Measurements from ENCODE around the gene RFC3. TPM values are rescaled to one million over a fixed set of nuclear protein-coding genes. Genes with fewer than 3 reads are reported as not detected.

The RFC3 gene
- total RNA-seq, 3 donors from 2014 or later: 9.8 to 19.8 (median 10.7) TPM

GRCh38 chr13:33796095-33796494 is 21.9 kb upstream of the RFC3 start:
- Histone ChIP-seq H3K4me3 (no peak overlapping the region), H3K27me3 (no peaks in the 10 kb centered on the region), H3K4me1 (no peaks in the 10 kb centered on the region), H3K9me3 (no peaks in the 10 kb centered on the region), H3K27ac (peak overlapping the region in 1 of 2 donors; percentile 79), H3K36me3 (no peaks in the 10 kb centered on the region)
- TF ChIP-seq POLR2AphosphoS5 (IDR thresholded peaks at IDR 0.05) (no peak), POLR2A (IDR thresholded peaks at IDR 0.05) (no peak)
- TF ChIP-seq, protein P1, sequence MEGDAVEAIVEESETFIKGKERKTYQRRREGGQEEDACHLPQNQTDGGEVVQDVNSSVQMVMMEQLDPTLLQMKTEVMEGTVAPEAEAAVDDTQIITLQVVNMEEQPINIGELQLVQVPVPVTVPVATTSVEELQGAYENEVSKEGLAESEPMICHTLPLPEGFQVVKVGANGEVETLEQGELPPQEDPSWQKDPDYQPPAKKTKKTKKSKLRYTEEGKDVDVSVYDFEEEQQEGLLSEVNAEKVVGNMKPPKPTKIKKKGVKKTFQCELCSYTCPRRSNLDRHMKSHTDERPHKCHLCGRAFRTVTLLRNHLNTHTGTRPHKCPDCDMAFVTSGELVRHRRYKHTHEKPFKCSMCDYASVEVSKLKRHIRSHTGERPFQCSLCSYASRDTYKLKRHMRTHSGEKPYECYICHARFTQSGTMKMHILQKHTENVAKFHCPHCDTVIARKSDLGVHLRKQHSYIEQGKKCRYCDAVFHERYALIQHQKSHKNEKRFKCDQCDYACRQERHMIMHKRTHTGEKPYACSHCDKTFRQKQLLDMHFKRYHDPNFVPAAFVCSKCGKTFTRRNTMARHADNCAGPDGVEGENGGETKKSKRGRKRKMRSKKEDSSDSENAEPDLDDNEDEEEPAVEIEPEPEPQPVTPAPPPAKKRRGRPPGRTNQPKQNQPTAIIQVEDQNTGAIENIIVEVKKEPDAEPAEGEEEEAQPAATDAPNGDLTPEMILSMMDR (IDR thresholded peaks at IDR 0.05): no peak
- intact Hi-C loops (cut with DNase I; ENCODE audit: low total_unique reads): no loop called here
- no peak for DNase-seq (ENCODE audit: low spot score in 2 of 2)

- H3K27ac ChIP-seq: peak overlapping the region; percentile 53 to 79
- DNase-seq (ENCODE audit: low spot score in 2 of 2): no peak
- peak in 1 of 3 donors; percentile 27 for TF ChIP-seq POLR2AphosphoS5 (IDR thresholded peaks at IDR 0.05)
- TF ChIP-seq, protein P1 (IDR thresholded peaks at IDR 0.05): no peak
- no peak for TF ChIP-seq POLR2A (IDR thresholded peaks at IDR 0.05)
- no peaks in the 10 kb centered on the region for H3K27me3 ChIP-seq
- H3K4me1 ChIP-seq: no peaks in the 10 kb centered on the region
- no peaks in the 10 kb centered on the region for H3K9me3 ChIP-seq
- no peaks in the 10 kb centered on the region for H3K36me3 ChIP-seq
- intact Hi-C loops (cut with DNase I; ENCODE audit: low total_unique reads): no loop called here
- H3K4me3 ChIP-seq: peak overlapping the region; percentile 22 to 57 (median 39)
Observed at GRCh38 chr13:33797622-33798021, 20.3 kb upstream of the RFC3 start.

DNA sequence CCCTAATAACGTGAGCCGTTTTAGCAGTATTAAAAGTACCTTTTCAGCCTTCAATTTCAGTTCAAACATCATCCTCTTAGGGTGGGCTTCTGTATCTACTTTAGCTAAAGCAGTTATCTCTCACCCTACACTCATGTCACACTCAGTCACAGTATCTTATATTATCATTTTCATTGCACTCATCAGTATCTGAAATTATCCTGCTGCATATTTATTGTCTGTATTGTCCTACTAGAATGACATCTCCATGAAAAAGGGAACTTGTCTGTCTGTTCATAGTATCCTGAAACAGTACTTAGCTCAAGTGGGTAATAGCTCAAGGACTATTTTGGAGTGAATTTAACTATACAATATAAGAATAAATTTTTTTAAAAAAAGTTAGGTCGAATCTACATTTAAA is 19.9 kb upstream of the RFC3 start:
- DNase-seq (ENCODE audit: low spot score in 2 of 2): no peak
- TF ChIP-seq POLR2AphosphoS5 (IDR thresholded peaks at IDR 0.05): no peak
- TF ChIP-seq, protein P1 (IDR thresholded peaks at IDR 0.05): no peak
- peak overlapping the region; percentile 53 to 79 for H3K27ac ChIP-seq
- intact Hi-C loops (cut with DNase I; ENCODE audit: low total_unique reads): no loop called here
- H3K4me3 ChIP-seq: peak overlapping the region in 2 of 3 donors; percentile 39 to 57
- no peaks in the 10 kb centered on the region for H3K4me1 ChIP-seq
- H3K9me3 ChIP-seq: no peaks in the 10 kb centered on the region
- no peaks in the 10 kb centered on the region for H3K36me3 ChIP-seq
- no peaks in the 10 kb centered on the region for H3K27me3 ChIP-seq

DNA sequence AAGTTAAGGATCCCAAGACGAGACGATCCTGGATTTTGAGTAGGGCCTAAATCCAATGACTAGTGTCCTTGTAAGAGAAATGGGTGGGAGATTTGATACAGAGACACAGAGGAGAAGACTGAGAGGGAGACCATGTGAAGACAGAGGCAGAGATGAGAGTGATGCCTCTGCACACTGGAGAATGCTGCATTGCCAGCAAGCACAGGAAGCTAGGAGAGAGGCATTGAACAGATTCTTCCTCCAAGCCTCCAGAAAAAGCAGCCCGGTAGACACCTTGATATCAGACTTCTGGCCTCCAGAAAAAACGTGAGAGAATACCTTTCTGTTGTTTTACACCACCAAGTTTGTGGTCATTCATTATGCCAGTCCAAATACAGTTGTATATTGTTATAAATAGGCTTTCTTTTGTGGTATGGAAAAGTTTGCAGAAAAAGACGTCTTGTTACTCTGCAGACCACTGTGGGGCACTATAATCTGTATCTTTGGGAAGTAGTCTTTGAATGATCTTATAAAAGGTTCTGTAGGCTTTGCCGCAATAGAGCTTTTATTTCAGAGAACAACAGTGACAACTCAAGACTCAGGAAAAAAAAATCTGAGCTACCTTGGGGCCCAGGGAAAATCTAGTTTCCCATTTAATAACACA is 17.9 kb upstream of the RFC3 start:
- Histone ChIP-seq H3K27me3 (no peaks in the 10 kb centered on the region), H3K27ac (no peak overlapping the region), H3K4me1 (no peaks in the 10 kb centered on the region), H3K4me3 (no peak overlapping the region), H3K9me3 (no peaks in the 10 kb centered on the region), H3K36me3 (no peaks in the 10 kb centered on the region)
- TF ChIP-seq, protein P1 (IDR thresholded peaks at IDR 0.05): no peak
- TF ChIP-seq POLR2AphosphoS5 (IDR thresholded peaks at IDR 0.05) (no peak), POLR2A (IDR thresholded peaks at IDR 0.05) (no peak)
- intact Hi-C loops (cut with DNase I; ENCODE audit: low total_unique reads): no loop called here
- DNase-seq (ENCODE audit: low spot score in 2 of 2): no peak

GRCh38 chr13:33800646-33801186 is 17.2 kb upstream of the RFC3 start:
- intact Hi-C loops (cut with DNase I; ENCODE audit: low total_unique reads): no loop called here
- TF ChIP-seq POLR2A (IDR thresholded peaks at IDR 0.05) (no peak), POLR2AphosphoS5 (IDR thresholded peaks at IDR 0.05) (no peak)
- TF ChIP-seq, protein P1 (IDR thresholded peaks at IDR 0.05): no peak
- Histone ChIP-seq H3K4me3 (no peak overlapping the region), H3K36me3 (no peaks in the 10 kb centered on the region), H3K27me3 (no peaks in the 10 kb centered on the region), H3K9me3 (no peaks in the 10 kb centered on the region), H3K4me1 (no peaks in the 10 kb centered on the region), H3K27ac (no peak overlapping the region)
- no peak for DNase-seq (ENCODE audit: low spot score in 2 of 2)
